ENCODE measurements around the gene NAXD.
"Not testable (repeated sequence)": the region's sequence is repeated elsewhere in the genome, so short reads cannot be mapped to it uniquely, and the experiment has no call there.

Gene NAXD

DNA sequence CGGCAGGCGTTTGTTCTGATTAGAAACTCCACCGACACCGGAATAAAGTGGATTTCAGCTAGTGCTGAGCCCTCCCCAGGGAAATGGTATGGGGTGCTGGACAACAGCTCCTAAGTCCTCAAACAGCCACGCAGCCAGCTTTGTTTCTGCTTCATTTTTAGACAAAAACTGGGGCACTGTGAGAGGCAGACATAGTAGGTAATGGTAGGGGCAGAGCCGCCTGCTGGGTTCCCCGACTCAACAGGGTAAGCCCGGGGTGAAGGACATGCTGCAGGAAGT lies 50.8 kb downstream of the NAXD start:
- DNase-seq = no peak

DNA sequence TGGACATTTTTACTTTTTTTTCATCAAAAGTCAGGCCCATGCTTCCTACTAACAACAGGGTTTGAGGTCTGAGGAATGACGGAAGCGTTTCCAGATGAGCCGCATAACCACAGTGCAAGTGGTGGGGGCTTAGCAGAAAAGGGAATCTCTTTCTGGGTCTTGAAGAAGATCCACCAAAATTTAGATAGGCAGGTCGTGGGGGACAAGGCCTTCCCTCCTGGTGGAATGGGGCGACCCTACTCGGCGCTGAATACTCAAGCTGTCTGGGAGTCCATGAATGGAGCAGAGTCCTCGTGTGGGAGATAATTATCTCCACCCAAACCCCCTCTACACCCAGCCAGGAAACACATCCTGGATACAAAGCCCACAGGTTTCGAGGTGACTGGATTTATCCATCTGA lies 53.7 kb downstream of the NAXD start:
- no peak for DNase-seq

DNA sequence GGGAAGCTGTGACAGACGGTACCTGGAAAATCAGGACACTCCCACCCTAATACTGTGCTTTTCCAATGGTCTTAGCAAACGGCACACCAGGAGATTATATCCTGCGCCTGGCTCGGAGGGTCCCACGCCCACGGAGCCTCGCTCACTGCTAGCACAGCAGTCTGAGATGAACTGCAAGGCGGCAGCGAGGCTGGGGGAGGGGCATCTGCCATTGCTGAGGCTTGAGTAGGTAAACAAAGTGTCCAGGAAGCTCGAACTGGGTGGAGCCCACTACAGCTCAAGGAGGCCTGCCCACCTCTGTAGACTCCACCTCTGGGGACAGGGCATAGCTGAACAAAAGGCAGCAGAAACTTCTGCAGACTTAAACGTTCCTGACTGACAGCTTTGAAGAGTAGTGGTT lies 54.5 kb downstream of the NAXD start:
- not testable (repeated sequence) for DNase-seq

DNA sequence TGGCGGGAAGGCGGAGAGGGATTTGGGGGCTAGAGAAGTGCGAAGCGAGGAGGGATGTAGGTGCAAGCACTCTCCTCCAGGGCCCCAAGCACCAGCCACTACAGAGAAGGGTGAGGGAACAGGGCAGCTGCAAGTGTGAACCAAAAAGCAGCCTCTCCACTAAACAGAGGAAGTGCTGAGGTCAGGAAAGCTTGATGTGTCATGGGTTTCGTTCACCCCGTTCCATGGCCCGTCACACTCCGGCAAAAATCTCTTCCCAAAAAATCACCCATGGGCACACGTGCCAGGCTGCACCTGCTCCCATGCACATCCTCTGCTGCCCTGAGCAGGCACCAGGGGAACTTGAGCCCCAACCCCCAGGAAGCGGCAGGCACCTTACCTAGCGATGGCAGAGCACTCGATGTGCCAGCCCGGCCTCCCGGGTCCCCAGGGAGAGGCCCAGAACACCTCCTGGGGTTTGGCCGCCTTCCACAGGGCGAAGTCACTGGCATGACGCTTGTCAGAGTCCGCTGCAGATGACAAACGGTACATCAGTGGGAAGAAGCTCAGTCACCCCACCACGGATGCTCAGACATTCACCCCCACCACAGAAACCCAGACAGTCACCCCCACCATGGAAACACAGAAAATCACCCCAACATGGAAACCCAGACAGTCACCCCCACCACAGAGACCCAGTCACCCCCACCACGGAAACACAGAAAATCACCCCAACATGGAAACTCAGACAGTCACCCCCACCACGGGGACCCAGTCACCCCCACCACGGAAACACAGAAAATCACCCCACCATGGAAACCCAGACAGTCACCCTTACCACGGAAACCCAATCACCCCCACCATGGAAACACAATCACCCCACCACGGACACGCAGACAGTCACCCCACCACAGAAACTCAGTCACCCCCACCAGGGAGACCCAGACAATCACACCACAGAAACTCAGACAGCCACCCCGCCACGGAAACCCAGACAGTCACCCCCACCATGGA lies 61.5 kb downstream of the NAXD start:
- DNase-seq = no peak

DNA sequence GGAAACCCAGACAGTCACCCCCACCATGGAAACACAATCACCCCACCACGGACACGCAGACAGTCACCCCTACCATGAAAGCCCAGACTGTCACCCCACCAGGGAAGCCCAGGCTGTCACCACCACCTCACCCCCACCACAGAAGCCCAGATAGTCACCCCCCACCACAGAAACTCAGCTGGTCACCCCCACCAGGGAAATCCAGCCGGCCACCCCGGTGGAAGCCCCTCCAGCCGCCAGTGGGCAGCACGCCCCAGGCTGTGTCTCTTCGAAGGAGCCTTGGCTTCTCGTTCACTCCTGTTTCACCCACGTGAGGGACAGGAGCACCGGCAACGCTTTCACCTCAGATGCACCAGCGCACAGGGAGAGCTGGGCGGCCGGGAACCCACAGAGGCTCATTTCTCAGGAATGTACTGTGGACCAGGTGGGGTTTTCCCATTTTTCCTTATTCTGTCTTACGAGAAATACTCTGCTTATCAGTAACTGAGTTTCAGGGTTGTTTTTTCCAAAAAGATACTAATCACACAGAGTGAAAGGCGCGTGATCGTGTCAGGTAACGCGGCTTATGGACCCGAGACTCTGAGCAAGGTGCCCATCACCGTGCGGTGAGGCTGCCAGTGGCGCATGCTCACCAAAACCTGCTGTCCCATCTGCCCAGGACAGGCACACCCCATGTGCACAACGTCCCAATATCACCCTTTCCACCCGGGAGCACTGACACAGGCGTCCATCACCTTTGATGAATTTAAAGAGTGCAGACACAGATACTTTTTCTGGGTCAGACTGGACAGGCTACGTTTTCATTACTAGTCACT lies 62.6 kb downstream of the NAXD start:
- DNase-seq = no peak

DNA sequence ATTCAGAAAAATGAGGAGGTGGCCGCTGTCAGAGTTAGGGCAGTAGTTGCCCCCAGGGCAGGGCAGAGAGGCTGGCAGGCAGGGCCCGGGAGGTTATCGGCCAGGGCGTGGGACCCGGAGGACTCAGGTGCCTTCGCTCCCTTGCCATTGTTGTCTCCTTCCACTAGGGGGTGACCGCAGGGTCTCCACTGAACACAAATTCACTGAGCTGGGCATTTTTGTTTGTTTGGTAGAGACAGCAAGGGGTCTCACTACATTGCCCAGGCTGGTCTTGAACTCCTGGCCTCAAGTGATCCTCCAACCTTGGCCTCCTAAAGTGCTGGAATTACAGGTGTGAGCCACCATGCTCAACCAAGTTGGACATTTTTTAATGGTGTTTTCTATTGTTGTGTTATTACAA lies 65.5 kb downstream of the NAXD start:
- DNase-seq = no peak

DNA sequence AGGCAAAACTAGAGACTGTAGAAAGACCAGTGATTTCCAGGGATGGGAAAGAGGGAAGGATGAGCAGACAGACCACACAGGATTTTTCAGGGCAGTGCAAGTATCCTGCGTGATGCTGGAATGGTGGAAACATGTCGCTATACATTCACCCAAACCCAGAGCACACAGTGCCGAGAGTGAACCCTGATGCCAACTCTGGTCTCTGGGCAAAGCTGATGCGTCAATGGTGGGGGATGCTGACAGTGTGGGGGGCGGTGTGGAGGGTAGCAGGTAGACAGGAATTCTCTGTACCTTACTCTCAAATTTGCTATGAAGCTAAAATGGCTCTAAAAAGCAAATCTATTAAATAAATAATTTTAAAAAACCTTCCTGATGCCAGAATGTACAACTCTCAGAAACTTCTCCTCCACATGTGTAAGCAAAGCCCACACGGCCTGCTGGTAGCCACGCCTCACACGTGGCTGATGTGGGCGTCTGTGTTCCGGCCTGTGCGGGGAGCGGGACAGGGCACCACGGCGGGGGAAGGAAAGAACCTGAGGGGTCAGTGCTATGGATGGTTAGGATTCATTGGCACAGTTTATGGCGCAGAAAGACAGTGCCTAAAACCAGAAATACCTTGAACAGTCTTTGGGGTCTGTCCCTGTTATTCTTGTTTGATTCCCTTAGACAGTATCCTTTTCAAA lies 66.7 kb downstream of the NAXD start:
- no peak for DNase-seq

DNA sequence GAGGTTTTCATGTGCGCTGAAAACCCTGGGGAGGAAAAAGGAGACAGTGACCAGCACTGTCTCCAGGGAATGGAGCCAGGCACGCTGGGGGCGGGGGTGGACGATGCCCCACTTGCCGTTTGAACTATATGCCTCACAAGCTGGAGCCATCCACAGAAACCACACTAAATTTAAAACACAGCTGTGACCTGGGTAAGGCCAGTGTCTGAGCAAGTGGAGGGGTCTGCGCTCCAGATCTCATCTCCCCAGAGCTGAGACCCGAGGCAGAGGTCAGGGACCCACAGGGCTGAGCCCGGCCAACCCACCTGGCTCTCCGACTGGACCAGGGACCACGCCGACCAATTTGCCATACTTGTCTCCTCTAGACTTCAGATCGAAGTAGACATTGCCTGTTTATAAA lies 67.4 kb downstream of the NAXD start:
- no peak for DNase-seq

DNA sequence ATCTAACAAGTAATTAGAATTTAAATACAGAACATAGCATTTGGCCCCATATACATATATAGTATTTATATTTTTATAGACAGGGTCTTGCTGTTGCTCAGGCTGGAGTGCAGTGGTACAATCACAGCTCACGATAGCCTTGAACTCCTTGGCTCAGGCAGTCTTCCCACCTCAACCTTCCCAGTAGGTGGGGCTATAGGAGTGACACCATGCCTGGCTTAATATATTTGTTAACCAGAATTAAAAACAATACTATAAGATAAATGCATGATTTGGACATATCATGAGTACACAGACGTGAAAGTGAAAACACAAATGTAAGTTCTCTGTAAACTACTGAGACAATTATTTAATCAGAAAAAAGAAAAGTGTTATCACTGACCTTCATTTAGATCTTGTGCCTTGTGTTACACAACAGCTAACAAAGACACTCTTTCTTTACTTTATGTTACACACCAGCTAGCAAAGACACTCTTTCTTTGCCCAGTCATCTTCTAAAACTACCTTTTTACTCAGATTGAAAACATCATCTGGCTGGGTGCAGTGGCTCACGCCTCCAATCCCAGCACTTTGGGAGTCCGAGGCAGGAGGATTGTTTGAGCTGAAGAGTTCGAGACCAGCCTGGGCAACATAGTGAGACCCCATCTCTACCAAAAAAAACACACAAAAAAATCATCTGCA lies 68.0 kb downstream of the NAXD start:
- no peak for DNase-seq

DNA sequence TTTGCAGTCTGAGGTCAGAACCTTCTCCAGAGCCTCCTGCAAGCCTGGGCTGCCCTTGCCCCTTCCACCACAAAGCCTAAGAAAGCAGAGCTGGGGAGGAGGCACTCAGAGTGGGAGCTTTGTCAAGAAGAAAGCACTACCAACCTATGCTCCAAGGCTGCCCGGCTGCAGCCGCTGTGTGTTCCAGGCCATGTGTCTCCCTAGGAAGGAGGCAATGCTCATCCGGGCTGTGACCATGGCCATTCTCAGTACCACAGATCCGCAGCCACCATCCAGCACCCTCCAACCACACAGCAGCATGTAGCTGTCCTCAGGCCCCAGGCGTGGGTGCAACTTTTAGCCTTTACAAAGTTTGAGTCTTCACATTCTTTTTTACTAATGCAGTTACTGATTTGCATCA lies 68.6 kb downstream of the NAXD start:
- DNase-seq = no peak

DNA sequence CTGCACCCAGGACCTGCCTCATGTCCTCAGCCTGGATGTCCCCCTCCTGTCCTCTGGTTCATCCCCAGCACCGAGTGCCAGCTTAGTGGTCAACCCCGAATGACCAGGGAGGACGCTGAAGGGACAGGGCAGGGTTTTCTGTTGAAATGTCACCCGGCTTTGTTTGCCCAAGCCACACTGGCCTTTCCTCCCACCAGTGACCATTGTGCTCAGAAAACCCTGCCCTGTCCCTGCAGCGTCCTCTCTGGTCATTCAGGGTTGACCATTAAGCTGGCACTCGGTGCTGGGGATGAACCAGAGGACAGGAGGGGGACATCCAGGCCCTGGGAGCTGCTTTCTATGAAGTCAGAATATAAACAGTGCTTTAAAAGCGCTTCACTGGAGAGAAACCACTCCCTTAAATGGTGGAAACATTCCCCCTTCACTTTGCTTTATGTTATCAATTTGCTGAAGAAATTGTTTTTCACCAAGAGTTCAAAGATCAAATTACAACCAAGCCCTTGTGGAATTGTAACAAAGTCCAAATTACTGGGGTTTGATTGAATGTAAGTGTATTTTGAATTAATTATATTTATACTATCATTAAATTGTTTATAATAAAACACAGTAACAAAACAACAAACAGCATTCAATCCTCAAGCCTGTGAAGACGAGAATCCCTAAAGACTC lies 69.2 kb downstream of the NAXD start:
- no peak for DNase-seq

DNA sequence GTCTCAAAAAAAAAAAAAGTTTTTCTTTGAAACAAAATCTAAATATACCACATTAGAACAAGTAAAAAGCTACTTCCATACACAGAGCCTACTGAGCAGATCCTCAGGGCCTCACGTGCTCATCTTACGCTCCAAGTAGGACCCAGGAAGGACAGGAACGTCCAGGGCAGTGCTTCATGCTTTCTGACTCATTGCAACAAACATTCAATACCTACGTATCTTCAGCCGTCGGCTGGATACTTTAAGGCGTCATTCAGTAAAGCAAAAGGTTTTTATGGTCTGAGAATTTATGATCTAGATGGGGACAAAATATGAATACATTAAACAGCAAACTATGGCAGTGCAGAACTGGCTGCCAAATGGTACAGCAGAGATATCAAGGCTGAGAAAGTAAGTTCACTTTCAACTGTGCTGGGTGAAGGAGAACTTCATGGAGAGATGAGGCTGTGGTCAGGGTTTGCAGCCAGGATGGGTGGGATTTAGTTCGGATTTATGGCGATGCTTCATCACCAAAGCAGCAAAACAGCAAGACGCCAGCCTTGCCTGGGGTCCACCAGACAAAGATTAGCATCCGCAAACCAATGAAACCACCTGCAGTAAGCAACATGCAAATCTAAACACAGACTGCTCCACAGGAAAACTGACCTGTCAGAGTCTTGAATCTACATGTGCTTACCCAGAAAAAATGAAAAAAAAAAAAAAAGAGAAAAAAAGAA lies 70.1 kb downstream of the NAXD start:
- no peak for DNase-seq

DNA sequence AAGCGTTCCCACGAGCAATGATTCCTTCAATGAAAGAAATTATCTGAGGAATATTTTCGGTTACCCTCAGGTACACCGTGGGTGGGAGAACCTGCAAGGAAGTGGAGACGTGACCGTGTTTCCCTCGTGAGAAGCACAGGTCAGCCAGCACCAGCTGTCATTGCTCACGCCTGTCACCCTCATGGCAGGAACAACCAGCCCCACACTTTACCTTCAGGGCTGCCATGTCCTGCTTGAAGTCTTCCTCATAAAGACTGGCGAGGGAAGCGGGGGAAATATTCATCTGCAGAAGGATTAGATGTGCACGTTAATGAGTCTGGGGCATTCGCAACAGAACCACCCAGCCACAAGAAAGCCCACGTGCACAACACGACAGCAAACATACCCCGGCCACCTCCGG lies 72.4 kb downstream of the NAXD start:
- no peak for DNase-seq

DNA sequence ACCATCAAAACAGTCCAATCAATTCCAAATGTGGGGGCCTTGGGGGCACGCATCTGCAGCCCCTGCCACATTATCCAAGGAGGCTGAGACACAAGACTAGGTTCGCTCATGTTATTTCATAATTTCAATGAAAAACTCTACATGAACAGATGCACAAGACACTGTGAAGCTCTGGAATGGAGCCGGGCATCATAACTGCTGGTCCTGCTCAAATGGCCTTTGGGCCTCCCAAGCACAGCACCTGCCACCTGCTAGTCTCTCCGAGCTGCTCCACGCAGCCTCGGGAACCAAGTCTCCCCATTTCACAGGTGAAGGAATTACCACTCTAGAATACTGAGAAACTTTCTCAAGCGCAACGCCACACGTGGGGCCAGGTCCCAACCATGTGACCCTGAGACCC lies 73.7 kb downstream of the NAXD start:
- no peak for DNase-seq
